Measurements from ENCODE around the gene LRTM2. TPM values are rescaled to one million over a fixed set of nuclear protein-coding genes. Genes with fewer than 3 reads are reported as not detected.

LRTM2 gene
- total RNA-seq, 1 experiment from 2014 or later: not detected

GRCh38 chr12:1804545-1805332, 15.6 kb upstream of the LRTM2 start:
- peak; percentile 92 to 93 for DNase-seq
- Histone ChIP-seq H3K4me3 (no peak overlapping the region), H3K27me3 (no peaks in the 10 kb centered on the region), H3K36me3 (no peaks in the 10 kb centered on the region), H3K27ac (no peak overlapping the region), H3K4me1 (peaks cover 8% of the 10 kb centered on the region; the same call in 1 of the 2 replicates), H3K9me3 (replicated peaks) (no peaks in the 10 kb centered on the region)

- no peak overlapping the region for H3K27ac ChIP-seq
- no peaks in the 10 kb centered on the region for H3K36me3 ChIP-seq
- H3K27me3 ChIP-seq: no peaks in the 10 kb centered on the region
- no peak overlapping the region for H3K4me3 ChIP-seq
- H3K4me1 ChIP-seq: peaks cover 8% of the 10 kb centered on the region; the same call in 1 of the 2 replicates
- no peaks in the 10 kb centered on the region for H3K9me3 ChIP-seq (replicated peaks)
- no peak for DNase-seq
Observed at GRCh38 chr12:1805441-1806081, 14.8 kb upstream of the LRTM2 start.

GRCh38 chr12:1806301-1807086, 13.9 kb upstream of the LRTM2 start:
- Histone ChIP-seq H3K4me3 (no peak overlapping the region), H3K27ac (no peak overlapping the region), H3K9me3 (replicated peaks) (no peaks in the 10 kb centered on the region), H3K27me3 (no peaks in the 10 kb centered on the region), H3K36me3 (no peaks in the 10 kb centered on the region), H3K4me1 (no peaks in the 10 kb centered on the region)
- DNase-seq: no peak

DNA sequence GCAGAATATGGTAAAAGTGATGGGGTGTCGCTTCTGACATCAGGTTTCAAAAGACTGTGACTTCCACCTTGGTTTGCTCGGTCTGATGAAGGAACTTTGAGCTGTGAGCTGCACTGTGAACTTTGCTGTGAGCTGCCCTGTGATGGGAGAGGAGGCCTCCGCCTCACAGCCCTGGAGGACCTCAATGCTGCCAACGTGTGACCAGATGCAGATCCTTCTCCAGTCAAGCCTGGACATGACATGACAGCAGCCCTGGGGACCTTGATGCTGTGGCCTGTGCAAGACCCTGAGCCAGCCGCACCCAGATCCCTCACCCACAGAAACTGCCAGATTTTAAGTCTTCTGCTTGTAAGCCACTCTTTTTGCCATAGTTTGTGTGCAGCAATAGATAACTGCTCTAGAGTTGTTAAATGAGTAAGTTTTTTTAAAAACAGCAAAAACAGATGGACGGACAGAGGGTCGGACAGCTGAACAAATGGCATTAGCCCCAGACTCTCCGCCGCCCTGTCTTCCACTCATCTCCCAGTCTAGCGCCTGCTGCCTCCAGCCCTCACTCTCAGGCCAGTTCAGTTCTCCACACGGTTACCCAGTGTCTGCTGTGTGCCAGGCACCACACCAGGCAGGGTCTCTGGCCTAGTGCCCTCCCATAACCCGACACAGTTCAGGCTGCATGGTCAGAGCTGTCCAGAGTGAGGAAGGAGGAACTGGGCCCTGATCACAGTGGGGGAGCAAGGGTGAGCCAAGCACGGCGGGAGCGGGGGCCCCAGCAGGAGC, 13.1 kb upstream of the LRTM2 start:
- Histone ChIP-seq H3K9me3 (replicated peaks) (no peaks in the 10 kb centered on the region), H3K27me3 (no peaks in the 10 kb centered on the region), H3K36me3 (no peaks in the 10 kb centered on the region), H3K27ac (no peak overlapping the region), H3K4me1 (no peaks in the 10 kb centered on the region), H3K4me3 (no peak overlapping the region)
- DNase-seq: no peak

DNA sequence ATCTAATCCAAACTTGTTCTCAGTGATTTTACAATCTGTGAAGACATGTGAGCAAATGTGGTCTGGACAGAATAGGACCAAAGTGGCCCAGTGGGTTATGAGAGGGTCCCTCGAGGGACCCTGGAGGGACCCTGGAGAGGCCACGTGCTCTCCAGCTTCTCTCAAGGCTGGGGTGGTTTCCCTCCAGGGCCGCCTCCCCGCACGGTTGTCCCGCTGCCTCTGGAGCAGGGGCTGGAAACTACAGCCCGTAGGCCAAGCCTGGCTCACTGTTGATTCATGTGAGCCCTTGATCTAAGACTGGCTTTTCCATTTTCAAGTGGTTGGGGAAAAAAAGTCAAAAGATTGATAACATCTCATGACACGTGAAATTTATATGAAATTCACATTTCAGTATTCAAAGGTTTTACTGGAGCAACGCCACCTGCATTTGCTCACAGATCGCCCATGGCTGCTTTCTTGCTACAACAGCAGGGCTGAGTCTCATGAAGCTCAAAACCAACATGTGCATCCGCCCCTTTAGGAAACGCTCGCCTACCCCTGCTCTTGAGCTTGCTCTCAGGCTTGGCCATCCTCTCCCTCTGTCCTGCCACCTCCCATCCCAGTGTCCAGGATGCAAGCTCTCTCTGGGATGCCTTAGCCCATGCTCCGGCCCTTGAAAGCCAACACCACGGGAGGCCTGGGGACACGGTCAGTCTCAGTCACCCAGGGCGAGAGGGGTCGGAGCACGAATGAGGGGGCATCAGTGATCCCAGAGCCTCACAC, 12.1 kb upstream of the LRTM2 start:
- Histone ChIP-seq H3K4me3 (no peak overlapping the region), H3K27me3 (no peaks in the 10 kb centered on the region), H3K27ac (no peak overlapping the region), H3K9me3 (replicated peaks) (no peaks in the 10 kb centered on the region), H3K36me3 (no peaks in the 10 kb centered on the region), H3K4me1 (no peaks in the 10 kb centered on the region)
- no peak for DNase-seq

DNA sequence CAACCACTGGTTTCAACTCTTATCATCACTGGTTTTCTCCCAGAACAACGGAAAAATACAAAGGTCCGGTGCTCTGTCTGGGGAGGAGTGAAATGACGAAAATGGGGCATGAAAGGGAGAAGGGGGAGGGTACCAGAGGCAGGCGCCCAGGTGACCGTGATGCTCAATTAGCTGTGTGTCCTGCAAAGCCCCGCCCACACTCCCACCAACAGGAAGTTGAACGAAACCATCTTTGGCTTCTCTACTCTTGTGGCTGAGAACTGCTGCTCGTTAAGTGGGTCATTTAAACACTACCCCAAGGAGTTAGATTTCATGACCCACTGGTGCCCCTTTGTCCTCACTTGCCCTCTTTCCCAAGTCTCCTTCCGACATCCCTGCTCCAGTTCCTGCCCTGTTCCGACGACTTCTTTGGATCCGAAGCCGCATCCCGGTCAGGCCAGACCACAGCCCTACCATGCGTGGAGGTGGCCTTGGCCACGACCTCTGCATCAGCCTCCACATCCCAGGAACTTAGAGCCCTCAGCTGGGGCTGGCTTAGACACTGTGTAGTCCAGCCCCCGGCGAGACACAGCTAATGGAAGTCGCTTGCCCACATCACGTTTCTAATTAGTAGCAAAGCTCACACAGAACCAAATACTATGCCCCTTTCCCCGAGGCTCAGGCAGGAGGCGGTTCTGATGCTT, 11.4 kb upstream of the LRTM2 start:
- DNase-seq: no peak
- Histone ChIP-seq H3K4me3 (no peak overlapping the region), H3K9me3 (replicated peaks) (no peaks in the 10 kb centered on the region), H3K27ac (no peak overlapping the region), H3K4me1 (no peaks in the 10 kb centered on the region), H3K36me3 (no peaks in the 10 kb centered on the region), H3K27me3 (no peaks in the 10 kb centered on the region)

- Histone ChIP-seq H3K9me3 (replicated peaks) (no peaks in the 10 kb centered on the region), H3K36me3 (no peaks in the 10 kb centered on the region), H3K27ac (no peak overlapping the region), H3K4me1 (no peaks in the 10 kb centered on the region), H3K27me3 (no peaks in the 10 kb centered on the region), H3K4me3 (no peak overlapping the region)
- no peak for DNase-seq
Observed at GRCh38 chr12:1809591-1810190, 10.7 kb upstream of the LRTM2 start.

- no peak for DNase-seq
- Histone ChIP-seq H3K9me3 (replicated peaks) (no peaks in the 10 kb centered on the region), H3K27ac (no peak overlapping the region), H3K4me1 (no peaks in the 10 kb centered on the region), H3K27me3 (no peaks in the 10 kb centered on the region), H3K4me3 (no peak overlapping the region), H3K36me3 (no peaks in the 10 kb centered on the region)
Observed at GRCh38 chr12:1810201-1810930, 10.0 kb upstream of the LRTM2 start.

GRCh38 chr12:1810931-1811280, 9.5 kb upstream of the LRTM2 start:
- H3K27me3 ChIP-seq: no peaks in the 10 kb centered on the region
- no peak overlapping the region for H3K27ac ChIP-seq
- no peaks in the 10 kb centered on the region for H3K4me1 ChIP-seq
- no peaks in the 10 kb centered on the region for H3K9me3 ChIP-seq (replicated peaks)
- no peaks in the 10 kb centered on the region for H3K36me3 ChIP-seq
- no peak overlapping the region for H3K4me3 ChIP-seq
- no peak for DNase-seq

GRCh38 chr12:1811281-1811947, 9.0 kb upstream of the LRTM2 start:
- Histone ChIP-seq H3K4me1 (no peaks in the 10 kb centered on the region), H3K9me3 (replicated peaks) (no peaks in the 10 kb centered on the region), H3K36me3 (no peaks in the 10 kb centered on the region), H3K27me3 (no peaks in the 10 kb centered on the region), H3K4me3 (no peak overlapping the region), H3K27ac (no peak overlapping the region)
- DNase-seq: no peak

DNA sequence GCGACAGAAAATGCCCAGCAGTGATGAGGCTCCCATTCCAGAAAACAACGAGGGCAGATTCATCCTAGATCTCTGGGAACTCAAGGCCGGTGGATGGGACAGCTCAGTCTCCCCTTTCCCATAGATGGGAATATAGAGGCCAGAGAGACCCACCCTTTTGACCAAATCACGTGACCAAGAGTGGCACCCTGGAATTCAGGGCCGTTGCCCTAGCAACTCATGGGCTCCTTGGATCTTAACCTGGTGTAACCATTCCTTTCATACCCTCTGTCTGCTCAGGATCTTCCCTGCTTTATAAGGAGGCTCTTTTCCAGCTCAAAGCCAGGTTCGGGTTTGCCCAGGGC, 8.4 kb upstream of the LRTM2 start:
- Histone ChIP-seq H3K4me1 (no peaks in the 10 kb centered on the region), H3K36me3 (no peaks in the 10 kb centered on the region), H3K9me3 (replicated peaks) (no peaks in the 10 kb centered on the region), H3K4me3 (no peak overlapping the region), H3K27me3 (no peaks in the 10 kb centered on the region), H3K27ac (no peak overlapping the region)
- DNase-seq: no peak

GRCh38 chr12:1812650-1813302, 7.6 kb upstream of the LRTM2 start:
- Histone ChIP-seq H3K27me3 (no peaks in the 10 kb centered on the region), H3K27ac (no peak overlapping the region), H3K9me3 (replicated peaks) (no peaks in the 10 kb centered on the region), H3K4me1 (no peaks in the 10 kb centered on the region), H3K36me3 (no peaks in the 10 kb centered on the region), H3K4me3 (no peak overlapping the region)
- DNase-seq: peak; percentile 39 to 63

Measured in SJCRH30 (cell line).